Measurements from ENCODE around the gene THEM4.
"Not testable (repeated sequence)": the region's sequence is repeated elsewhere in the genome, so short reads cannot be mapped to it uniquely, and the experiment has no call there.

The THEM4 gene

GRCh38 chr1:151867321-151867720 lies 42.0 kb downstream of the THEM4 start:
- H3K27me3 Mint-ChIP-seq = no peaks in the 10 kb centered on the region
- H3K4me1 Mint-ChIP-seq (ENCODE audit: low read depth) = peaks cover 7% of the 10 kb centered on the region
- no peak overlapping the region for H3K27ac Mint-ChIP-seq
- no peaks in the 10 kb centered on the region for H3K9me3 Mint-ChIP-seq (ENCODE audit: low read depth)
- H3K36me3 Mint-ChIP-seq = no peaks in the 10 kb centered on the region
- no peak overlapping the region for H3K4me3 Mint-ChIP-seq

- Mint-ChIP-seq H3K4me1 (ENCODE audit: low read depth) (peaks cover 7% of the 10 kb centered on the region), H3K4me3 (no peak overlapping the region), H3K9me3 (ENCODE audit: low read depth) (no peaks in the 10 kb centered on the region), H3K27ac (no peak overlapping the region), H3K27me3 (no peaks in the 10 kb centered on the region), H3K36me3 (no peaks in the 10 kb centered on the region)
Observed at GRCh38 chr1:151864411-151864810, 44.9 kb downstream of the THEM4 start.

GRCh38 chr1:151862604-151863003 lies 46.7 kb downstream of the THEM4 start:
- Mint-ChIP-seq H3K4me1 (ENCODE audit: low read depth) (no peaks in the 10 kb centered on the region), H3K27ac (no peak overlapping the region), H3K4me3 (no peak overlapping the region), H3K9me3 (ENCODE audit: low read depth) (no peaks in the 10 kb centered on the region), H3K27me3 (no peaks in the 10 kb centered on the region), H3K36me3 (no peaks in the 10 kb centered on the region)

- Mint-ChIP-seq H3K27ac (no peak overlapping the region), H3K36me3 (peaks cover 2% of the 10 kb centered on the region), H3K9me3 (ENCODE audit: low read depth) (no peaks in the 10 kb centered on the region), H3K4me3 (no peak overlapping the region), H3K27me3 (no peaks in the 10 kb centered on the region), H3K4me1 (ENCODE audit: low read depth) (no peaks in the 10 kb centered on the region)
Observed at GRCh38 chr1:151860504-151861187, 48.7 kb downstream of the THEM4 start.

- peaks cover 2% of the 10 kb centered on the region for H3K36me3 Mint-ChIP-seq
- no peak overlapping the region for H3K4me3 Mint-ChIP-seq
- H3K27ac Mint-ChIP-seq = no peak overlapping the region
- H3K27me3 Mint-ChIP-seq = no peaks in the 10 kb centered on the region
- H3K4me1 Mint-ChIP-seq (ENCODE audit: low read depth) = no peaks in the 10 kb centered on the region
- H3K9me3 Mint-ChIP-seq (ENCODE audit: low read depth) = no peaks in the 10 kb centered on the region
Observed at GRCh38 chr1:151859891-151860293, 49.4 kb downstream of the THEM4 start.

GRCh38 chr1:151858886-151859665 lies 50.2 kb downstream of the THEM4 start:
- Mint-ChIP-seq H3K27me3 (no peaks in the 10 kb centered on the region), H3K27ac (no peak overlapping the region), H3K4me3 (no peak overlapping the region)

GRCh38 chr1:151858030-151858746 lies 51.1 kb downstream of the THEM4 start:
- Mint-ChIP-seq H3K36me3 (peaks cover 2% of the 10 kb centered on the region), H3K9me3 (ENCODE audit: low read depth) (no peaks in the 10 kb centered on the region), H3K4me3 (no peak overlapping the region), H3K27me3 (no peaks in the 10 kb centered on the region), H3K27ac (no peak overlapping the region), H3K4me1 (ENCODE audit: low read depth) (no peaks in the 10 kb centered on the region)

More at GRCh38 chr1:151858886-151859665, 50.2 kb downstream of the THEM4 start:
- Mint-ChIP-seq H3K36me3 (peaks cover 2% of the 10 kb centered on the region), H3K9me3 (ENCODE audit: low read depth) (no peaks in the 10 kb centered on the region), H3K4me1 (ENCODE audit: low read depth) (no peaks in the 10 kb centered on the region)

GRCh38 chr1:151855933-151856332 lies 53.4 kb downstream of the THEM4 start:
- no peak overlapping the region for H3K4me3 Mint-ChIP-seq
- H3K27me3 Mint-ChIP-seq = no peaks in the 10 kb centered on the region
- no peaks in the 10 kb centered on the region for H3K9me3 Mint-ChIP-seq (ENCODE audit: low read depth)
- H3K36me3 Mint-ChIP-seq = peaks cover 2% of the 10 kb centered on the region
- H3K27ac Mint-ChIP-seq = no peak overlapping the region
- H3K4me1 Mint-ChIP-seq (ENCODE audit: low read depth) = no peaks in the 10 kb centered on the region

- H3K36me3 Mint-ChIP-seq; H3K9me3 Mint-ChIP-seq (ENCODE audit: low read depth); H3K27me3 Mint-ChIP-seq; H3K27ac Mint-ChIP-seq; H3K4me1 Mint-ChIP-seq (ENCODE audit: low read depth); H3K4me3 Mint-ChIP-seq: not testable (repeated sequence)
Observed at GRCh38 chr1:151855516-151855915, 53.8 kb downstream of the THEM4 start.

GRCh38 chr1:151854658-151855057 lies 54.7 kb downstream of the THEM4 start:
- Mint-ChIP-seq H3K27me3 (no peaks in the 10 kb centered on the region), H3K36me3 (peaks cover 2% of the 10 kb centered on the region), H3K9me3 (ENCODE audit: low read depth) (no peaks in the 10 kb centered on the region), H3K4me1 (ENCODE audit: low read depth) (no peaks in the 10 kb centered on the region), H3K4me3 (no peak overlapping the region), H3K27ac (no peak overlapping the region)

GRCh38 chr1:151853411-151853943 lies 55.8 kb downstream of the THEM4 start, which contains the start of gene THEM5:
Gene THEM5 (minus strand): TSS chr1:151853712. CDS start chr1:151853565, 147 bp downstream.
- Mint-ChIP-seq H3K4me3 (no peak within 1 kb of the TSS), H3K27ac (no peak within 1 kb of the TSS), H3K27me3 (no peaks in the 10 kb centered on the region), H3K4me1 (ENCODE audit: low read depth) (peaks cover 3% of the 10 kb centered on the region), H3K9me3 (ENCODE audit: low read depth) (no peaks in the 10 kb centered on the region), H3K36me3 (peaks cover 2% of the 10 kb centered on the region)

GRCh38 chr1:151852733-151853132 lies 56.6 kb downstream of the THEM4 start:
- Mint-ChIP-seq H3K36me3 (peaks cover 2% of the 10 kb centered on the region), H3K9me3 (ENCODE audit: low read depth) (no peaks in the 10 kb centered on the region), H3K4me1 (ENCODE audit: low read depth) (peaks cover 3% of the 10 kb centered on the region), H3K27ac (no peak overlapping the region), H3K27me3 (no peaks in the 10 kb centered on the region), H3K4me3 (no peak overlapping the region)

GRCh38 chr1:151851886-151852285 lies 57.4 kb downstream of the THEM4 start:
- H3K36me3 Mint-ChIP-seq = peaks cover 2% of the 10 kb centered on the region
- H3K27ac Mint-ChIP-seq = no peak overlapping the region
- H3K4me3 Mint-ChIP-seq = no peak overlapping the region
- no peaks in the 10 kb centered on the region for H3K27me3 Mint-ChIP-seq
- no peaks in the 10 kb centered on the region for H3K9me3 Mint-ChIP-seq (ENCODE audit: low read depth)
- peaks cover 3% of the 10 kb centered on the region for H3K4me1 Mint-ChIP-seq (ENCODE audit: low read depth)

GRCh38 chr1:151849871-151850270 lies 59.4 kb downstream of the THEM4 start:
- H3K4me3 Mint-ChIP-seq = no peak overlapping the region
- peaks cover 6% of the 10 kb centered on the region for H3K36me3 Mint-ChIP-seq
- H3K27ac Mint-ChIP-seq = no peak overlapping the region
- H3K9me3 Mint-ChIP-seq (ENCODE audit: low read depth) = no peaks in the 10 kb centered on the region
- H3K27me3 Mint-ChIP-seq = no peaks in the 10 kb centered on the region
- H3K4me1 Mint-ChIP-seq (ENCODE audit: low read depth) = peaks cover 3% of the 10 kb centered on the region

- Mint-ChIP-seq H3K4me3 (no peak overlapping the region), H3K9me3 (ENCODE audit: low read depth) (no peaks in the 10 kb centered on the region), H3K27me3 (no peaks in the 10 kb centered on the region), H3K27ac (no peak overlapping the region), H3K4me1 (ENCODE audit: low read depth) (peaks cover 3% of the 10 kb centered on the region), H3K36me3 (peaks cover 8% of the 10 kb centered on the region)
Observed at GRCh38 chr1:151849126-151849525, 60.2 kb downstream of the THEM4 start.

Measured in activated naive CD8-positive, alpha-beta T cell (primary cell).